ENCODE data around the gene EVX2. TPM values are rescaled to one million over a fixed set of nuclear protein-coding genes. Genes with fewer than 3 reads are reported as not detected.

Gene EVX2
- total and polyA plus RNA-seq, 9 of the 15 experiments (the other 6 are each of a cell fraction or from before 2014, with no cell fraction given) = not detected

GRCh38 chr2:176115883-176116813, 32.4 kb upstream of the EVX2 start, which contains the start of gene HOXD10 (continued):
- no peak for TF ChIP-seq ZNF639 (CRISPR knock-in tag; conservative IDR thresholded peaks at IDR 0.05 in 1 of 2, IDR thresholded peaks at IDR 0.05 in 1 of 2)
- TF ChIP-seq ILK (tag; IDR thresholded peaks at IDR 0.05; ENCODE audit: borderline replicate concordance, low read depth) = no peak
- TF ChIP-seq RAD51 (IDR thresholded peaks at IDR 0.05; ENCODE audit: borderline replicate concordance, low read depth) = peak; percentile 72
- TF ChIP-seq SRSF9 (IDR thresholded peaks at IDR 0.05; ENCODE audit: borderline replicate concordance, low read depth, low read length) = no peak
- TF ChIP-seq TSC22D4 (tag; IDR thresholded peaks at IDR 0.05) = no peak
- TF ChIP-seq FOXJ3 (CRISPR knock-in tag; IDR thresholded peaks at IDR 0.05) = no peak
- no peak for TF ChIP-seq MYNN (IDR thresholded peaks at IDR 0.05)
- TF ChIP-seq MYNN (CRISPR knock-in tag; IDR thresholded peaks at IDR 0.05) = no peak
- no peak for TF ChIP-seq ZNF586 (CRISPR knock-in tag; conservative IDR thresholded peaks at IDR 0.05)
- TF ChIP-seq BRF1 (IDR thresholded peaks at IDR 0.05; ENCODE audit: borderline replicate concordance, extremely low read depth, insufficient read length) = no peak
- TF ChIP-seq FOSL1 (tag; conservative IDR thresholded peaks at IDR 0.05) = no peak
- no peak for TF ChIP-seq MAFF (IDR thresholded peaks at IDR 0.05; ENCODE audit: low read length)
- TF ChIP-seq ARID4B (CRISPR knock-in tag; IDR thresholded peaks at IDR 0.05) = no peak
- no peak for TF ChIP-seq CUX1 (CRISPR knock-in tag; IDR thresholded peaks at IDR 0.05)
